ENCODE results near the gene MEIS3. TPM values are rescaled to one million over a fixed set of nuclear protein-coding genes. Genes with fewer than 3 reads are reported as not detected.

Gene MEIS3
- total and polyA plus RNA-seq, 9 of the 15 experiments (the other 6 are each of a cell fraction or from before 2014, with no cell fraction given), result 0.06 to 0.80 (median 0.25) TPM; not detected in 1

GRCh38 chr19:47445937-47446402 lies 26.6 kb upstream of the MEIS3 start (continued):
- peak; percentile 1; the same call in 1 of the 2 replicates for TF ChIP-seq TFAP4 (CRISPR knock-in tag; IDR thresholded peaks at IDR 0.05; ENCODE audit: borderline replicate concordance)
- no peak for TF ChIP-seq KHSRP (IDR thresholded peaks at IDR 0.05)
- no peak for TF ChIP-seq SNRNP70 (optimal IDR thresholded peaks at IDR 0.05; ENCODE audit: low read depth, low read length)
- TF ChIP-seq GATAD2A (IDR thresholded peaks at IDR 0.05), result 0 out of 2 replicates have a peak, but pooled peaks have one; percentile 26
- peak; percentile 74 for TF ChIP-seq TEAD4 (IDR thresholded peaks at IDR 0.05; ENCODE audit: low read length)
- no peak for TF ChIP-seq TEAD4 (CRISPR knock-in tag; IDR thresholded peaks at IDR 0.05; ENCODE audit: borderline replicate concordance)
- peak; percentile 22 for TF ChIP-seq KDM5B (IDR thresholded peaks at IDR 0.05; ENCODE audit: insufficient replicate concordance, low read depth, low read length)
- peak; percentile 28; the same call in 1 of the 2 replicates for TF ChIP-seq CREM (IDR thresholded peaks at IDR 0.05; ENCODE audit: low read depth)
- TF ChIP-seq HDAC1 (IDR thresholded peaks at IDR 0.05), result peak in 1 of 2 experiments; percentile 31; a peak in 1 of 4 replicates
- TF ChIP-seq ZNF263 (CRISPR knock-in tag; IDR thresholded peaks at IDR 0.05; ENCODE audit: borderline replicate concordance), result peak; percentile 92
- peak; percentile 31; the same call in 1 of the 2 replicates for TF ChIP-seq ZBTB7A (IDR thresholded peaks at IDR 0.05; ENCODE audit: borderline replicate concordance, control insufficient read depth, low read depth, low read length)
- 0 out of 4 replicates have a peak, but pooled peaks of 1 of the 2 experiments have one; percentile 16 for TF ChIP-seq RCOR1 (IDR thresholded peaks at IDR 0.05; ENCODE audit: borderline replicate concordance in 1 of 2, low read depth in 2 of 2, low read length in 2 of 2)
